WERI-Rb-1 (cell line): ENCODE measurements around the gene ACAD8.
A peak's percentile ranks its signal among the peaks of the same experiment; 100 is the strongest.

Source experiments
- DNase-seq: peaks from one replicate; pipeline ENCODE4 v3.0.0-alpha.2; 2020
- H3K27ac ChIP-seq: fragments of 250-450 bp; sonication (Bioruptor Pico); 2 replicates; pipeline ENCODE4 v1.5.1; 2020; ENCODE audit warnings: mild to moderate bottlenecking, moderate library complexity
- H3K27me3 ChIP-seq: fragments of 250-450 bp; sonication (Bioruptor Pico); 2 replicates; pipeline ENCODE4 v1.5.1; 2021; ENCODE audit warnings: mild to moderate bottlenecking, low read depth, moderate library complexity; ENCODE audit not compliant: insufficient read depth, severe bottlenecking
- H3K36me3 ChIP-seq: fragments of 250-450 bp; sonication (Bioruptor Pico); 2 replicates; pipeline ENCODE4 v1.5.1; 2020; ENCODE audit warnings: mild to moderate bottlenecking, moderate library complexity
- H3K4me3 ChIP-seq: 2 replicates; pipeline ENCODE4 v1.5.1; 2011; ENCODE audit warnings: low read depth, mild to moderate bottlenecking, control low read depth, low read length
- H3K9me3 ChIP-seq: fragments of 250-450 bp; sonication (Bioruptor Pico); 2 replicates; pipeline ENCODE4 v1.5.1; 2021; ENCODE audit warnings: mild to moderate bottlenecking, moderate library complexity; ENCODE audit not compliant: severe bottlenecking
- TF ChIP-seq, protein P1 (sequence below): IDR thresholded peaks from 2 replicates; pipeline ENCODE4 v1.5.1; 2011; ENCODE audit warnings: low read depth, mild to moderate bottlenecking, control low read depth, inconsistent platforms, low read length

Gene ACAD8

DNA sequence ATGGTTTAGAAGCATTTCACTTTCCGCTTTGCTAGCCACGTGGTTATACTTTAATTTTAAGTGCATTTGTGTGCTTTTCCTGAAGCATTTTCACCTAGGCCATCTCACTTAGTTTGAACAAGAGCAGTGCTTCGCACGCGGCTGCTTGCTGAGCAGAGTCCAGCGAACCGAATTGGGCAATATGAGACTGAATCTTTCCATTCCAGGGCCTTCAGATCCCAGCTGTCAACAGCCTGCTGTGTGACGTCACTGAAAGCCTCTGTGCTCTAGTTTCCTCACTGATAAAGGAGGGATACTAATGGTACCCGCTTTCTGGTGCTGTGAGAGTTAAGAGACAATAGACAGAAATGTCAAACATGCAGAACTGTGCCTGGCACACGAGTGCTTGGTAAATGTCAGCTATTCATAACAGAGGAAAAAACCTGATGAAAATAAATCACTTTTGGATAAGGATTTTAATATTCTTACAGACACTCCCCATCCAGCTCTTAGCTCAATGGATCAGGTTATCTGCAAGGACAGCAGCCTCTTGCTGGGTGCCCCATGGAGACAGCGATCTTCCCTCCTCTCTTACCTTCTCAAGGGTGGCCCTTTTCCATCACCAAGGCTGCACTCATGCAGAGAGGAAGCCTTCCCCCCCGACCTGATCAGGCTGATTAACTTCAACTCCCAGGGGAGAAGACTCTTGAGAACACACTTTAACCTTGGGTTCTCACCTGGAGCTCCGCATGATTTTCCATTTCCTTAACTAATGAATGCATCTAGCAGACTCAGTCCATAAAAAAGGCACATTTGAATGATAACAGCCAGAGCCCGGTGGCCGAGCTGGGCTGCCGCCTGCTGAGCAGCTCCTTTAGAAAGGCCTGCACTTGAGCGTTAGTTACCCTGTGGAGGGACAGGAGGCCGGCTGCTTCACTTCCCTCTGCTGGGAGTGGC lies 19.3 kb downstream of the ACAD8 start:
- Histone ChIP-seq H3K9me3 (no peaks in the 10 kb centered on the region), H3K27ac (no peak overlapping the region), H3K4me3 (no peak overlapping the region), H3K36me3 (no peaks in the 10 kb centered on the region), H3K27me3 (no peaks in the 10 kb centered on the region)
- TF ChIP-seq, protein P1, sequence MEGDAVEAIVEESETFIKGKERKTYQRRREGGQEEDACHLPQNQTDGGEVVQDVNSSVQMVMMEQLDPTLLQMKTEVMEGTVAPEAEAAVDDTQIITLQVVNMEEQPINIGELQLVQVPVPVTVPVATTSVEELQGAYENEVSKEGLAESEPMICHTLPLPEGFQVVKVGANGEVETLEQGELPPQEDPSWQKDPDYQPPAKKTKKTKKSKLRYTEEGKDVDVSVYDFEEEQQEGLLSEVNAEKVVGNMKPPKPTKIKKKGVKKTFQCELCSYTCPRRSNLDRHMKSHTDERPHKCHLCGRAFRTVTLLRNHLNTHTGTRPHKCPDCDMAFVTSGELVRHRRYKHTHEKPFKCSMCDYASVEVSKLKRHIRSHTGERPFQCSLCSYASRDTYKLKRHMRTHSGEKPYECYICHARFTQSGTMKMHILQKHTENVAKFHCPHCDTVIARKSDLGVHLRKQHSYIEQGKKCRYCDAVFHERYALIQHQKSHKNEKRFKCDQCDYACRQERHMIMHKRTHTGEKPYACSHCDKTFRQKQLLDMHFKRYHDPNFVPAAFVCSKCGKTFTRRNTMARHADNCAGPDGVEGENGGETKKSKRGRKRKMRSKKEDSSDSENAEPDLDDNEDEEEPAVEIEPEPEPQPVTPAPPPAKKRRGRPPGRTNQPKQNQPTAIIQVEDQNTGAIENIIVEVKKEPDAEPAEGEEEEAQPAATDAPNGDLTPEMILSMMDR = no peak
- DNase-seq = no peak

DNA sequence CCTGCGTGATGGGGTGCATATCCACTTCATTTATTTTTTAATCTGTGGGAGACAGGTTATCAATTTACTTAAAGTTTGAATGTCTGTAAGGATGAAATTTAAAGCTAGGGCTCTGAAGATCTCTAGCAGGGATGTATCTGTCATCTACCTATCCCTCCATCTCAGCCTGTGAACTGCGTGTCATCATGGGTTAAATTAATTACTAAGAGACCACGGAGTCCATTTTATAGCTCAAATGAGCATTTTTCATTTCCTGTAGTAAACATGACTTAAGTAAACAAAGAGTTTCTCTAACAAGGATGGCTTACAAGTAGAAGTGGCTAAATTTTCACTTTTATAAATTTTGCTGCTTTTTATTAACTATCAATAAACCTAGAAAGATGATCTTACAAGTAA lies 19.9 kb downstream of the ACAD8 start:
- no peaks in the 10 kb centered on the region for H3K9me3 ChIP-seq
- TF ChIP-seq, protein P1 = no peak
- no peak overlapping the region for H3K27ac ChIP-seq
- no peaks in the 10 kb centered on the region for H3K36me3 ChIP-seq
- no peaks in the 10 kb centered on the region for H3K27me3 ChIP-seq
- H3K4me3 ChIP-seq = no peak overlapping the region
- DNase-seq = no peak

DNA sequence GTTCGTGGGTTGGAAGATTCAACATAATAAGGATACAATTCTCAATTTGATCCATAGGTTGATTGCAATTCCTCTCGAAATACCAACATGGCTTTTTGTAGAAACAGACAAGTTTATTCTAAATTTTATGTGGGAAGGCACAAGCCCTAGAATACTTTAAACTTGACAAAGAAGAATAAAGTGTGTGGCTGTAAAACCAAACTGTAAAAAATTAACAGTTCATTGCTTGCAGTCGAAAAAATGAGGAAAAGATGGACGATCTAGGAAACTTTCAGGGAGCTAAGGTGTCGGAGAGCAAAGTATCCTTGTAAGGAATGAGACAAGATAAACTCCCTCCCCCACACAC lies 21.8 kb downstream of the ACAD8 start:
- H3K27ac ChIP-seq = no peak overlapping the region
- H3K27me3 ChIP-seq = no peaks in the 10 kb centered on the region
- DNase-seq = no peak

DNA sequence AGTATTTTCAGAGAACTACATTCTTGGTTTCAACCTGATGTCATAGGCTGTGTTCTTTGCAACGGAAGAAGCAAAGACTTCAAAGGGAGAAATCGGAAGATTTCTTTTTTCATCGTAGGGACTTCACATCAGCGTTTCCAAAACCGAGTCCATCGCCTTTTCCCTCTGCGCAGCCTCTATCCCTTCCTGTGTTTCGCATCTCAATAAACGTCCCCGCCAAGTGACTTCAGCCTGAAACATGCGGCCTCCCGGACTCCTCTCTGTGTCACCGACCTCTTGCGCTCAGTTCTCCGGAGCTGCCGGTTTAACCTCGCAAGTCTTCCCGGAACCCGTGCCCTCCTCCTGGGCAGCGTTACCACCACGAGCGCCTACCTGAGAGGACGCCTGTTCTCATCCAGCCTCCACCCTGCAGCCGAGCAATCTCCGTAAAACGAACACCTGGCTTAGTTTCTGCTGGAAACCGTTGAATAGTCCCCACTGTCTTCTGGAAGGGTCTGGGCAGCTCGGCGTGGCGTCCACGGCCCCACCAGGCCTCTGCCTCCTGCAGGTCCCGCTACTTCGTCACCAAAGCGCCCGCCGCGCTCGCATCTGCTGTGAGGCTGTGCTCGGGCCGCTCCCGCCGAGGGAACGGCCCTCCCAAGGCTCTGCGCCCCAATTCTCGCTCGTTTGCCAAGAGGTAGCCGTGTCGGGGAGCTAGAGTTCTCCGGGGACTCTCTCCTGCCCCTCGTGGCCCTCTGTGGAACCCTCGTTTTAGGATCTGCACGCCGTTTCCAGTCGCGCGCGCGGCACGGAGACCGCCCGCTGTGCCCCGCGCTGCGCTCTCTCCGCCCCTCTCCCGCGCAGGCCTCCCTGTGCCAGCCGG lies 22.4 kb downstream of the ACAD8 start, which contains the start of gene GLB1L3:
Gene GLB1L3, plus strand, starts transcription at position 846 of the 862 bp plus-strand sequence. CDS start 362 bp downstream, outside the sequence.
- peaks cover 4% of the 10 kb centered on the region for H3K9me3 ChIP-seq
- DNase-seq = peak; percentile 83
- H3K4me3 ChIP-seq = peak within 1 kb of the TSS; percentile 84
- H3K27me3 ChIP-seq = no peaks in the 10 kb centered on the region
- H3K27ac ChIP-seq = peak within 1 kb of the TSS; percentile 75
- TF ChIP-seq, protein P1 = peak; percentile 71
- no peaks in the 10 kb centered on the region for H3K36me3 ChIP-seq

More for the DNA sequence above, 21.8 kb downstream of the ACAD8 start:
- Histone ChIP-seq H3K4me3 (peak overlapping the region; percentile 84), H3K36me3 (no peaks in the 10 kb centered on the region), H3K9me3 (peaks cover 4% of the 10 kb centered on the region)
- TF ChIP-seq, protein P1 = no peak

DNA sequence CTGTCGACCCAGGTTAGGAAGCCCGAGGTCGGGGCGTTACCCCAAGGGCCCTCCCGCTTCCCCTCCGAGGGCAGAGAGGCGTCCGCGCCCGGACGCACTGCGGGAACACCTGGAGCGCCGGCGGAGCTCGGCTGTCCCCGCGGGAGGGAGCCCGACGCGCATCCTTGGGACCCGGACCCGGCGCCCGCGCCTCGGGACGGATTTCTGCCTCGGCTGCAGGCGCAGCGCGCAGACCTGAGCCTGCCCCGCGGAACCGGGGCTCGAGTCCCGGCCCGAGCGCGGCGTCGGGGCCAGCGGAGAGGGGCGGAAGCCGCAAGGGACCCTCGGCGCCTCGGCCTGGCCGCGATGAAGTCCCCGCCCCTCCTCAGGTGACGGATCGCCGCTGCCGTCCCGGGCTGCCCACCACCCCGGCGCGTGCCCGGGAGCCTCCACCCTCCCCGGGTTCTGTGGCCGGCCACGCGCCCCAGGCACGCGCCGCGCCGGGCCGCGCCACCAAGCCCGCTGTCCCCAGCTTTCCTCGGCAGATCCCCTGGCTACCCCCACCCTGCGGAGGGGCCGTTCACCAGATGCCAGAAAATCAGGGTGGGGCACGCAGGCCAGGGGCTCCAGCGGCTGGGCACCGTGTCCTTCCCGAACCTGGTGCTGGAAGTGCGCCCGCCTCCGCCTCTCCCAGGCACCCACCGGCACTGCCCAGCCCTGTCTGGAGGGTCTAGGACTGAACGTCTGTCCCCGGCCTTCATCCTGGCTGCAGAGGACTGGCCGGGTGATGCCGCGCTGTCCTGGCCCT lies 23.2 kb downstream of the ACAD8 start:
- TF ChIP-seq, protein P1 = no peak
- DNase-seq = peak; percentile 45
- Histone ChIP-seq H3K36me3 (no peaks in the 10 kb centered on the region), H3K4me3 (peak overlapping the region; percentile 84), H3K27me3 (no peaks in the 10 kb centered on the region), H3K27ac (peak overlapping the region; percentile 75), H3K9me3 (peaks cover 4% of the 10 kb centered on the region)
